OCI-LY3 (cell line): Measurements from ENCODE around the gene CHAC1.

Experiments used
- H2AFZ ChIP-seq: fragments of 200-600, 300-600 bp; shearing (Covaris generic); 2 replicates; pipeline ENCODE4 v1.6.0; 2014; ENCODE audit warnings: antibody characterized with exemption, low read depth, low read length
- H3K27ac ChIP-seq: fragments of 200-600, 300-600 bp; sonication (generic); 2 replicates; pipeline ENCODE4 v1.5.1; 2014; ENCODE audit warnings: mild to moderate bottlenecking, low read length, moderate library complexity, mixed read lengths
- H3K27me3 ChIP-seq: fragments of 200-600, 300-600 bp; sonication (generic); 2 replicates; pipeline ENCODE4 v1.6.1; 2014; ENCODE audit warnings: low read depth, low read length, mixed read lengths
- H3K36me3 ChIP-seq: fragments of 200-600, 300-600 bp; sonication (generic); replicated peaks from 2 replicates; pipeline ENCODE3; 2014; ENCODE audit warnings: low read depth, low read length, mixed read lengths
- H3K4me1 ChIP-seq: fragments of 300-600, 200-600 bp; sonication (generic); 2 replicates; pipeline ENCODE4 v1.6.1; 2014; ENCODE audit warnings: low read length, mixed read lengths
- H3K4me2 ChIP-seq: fragments of 200-600, 300-600 bp; sonication (generic); 2 replicates; pipeline ENCODE4 v1.6.1; 2014; ENCODE audit warnings: low read length, mixed read lengths
- H3K4me3 ChIP-seq: fragments of 300-600, 200-600 bp; sonication (generic); 2 replicates; pipeline ENCODE4 v1.5.1; 2014; ENCODE audit warnings: antibody characterized with exemption, mild to moderate bottlenecking, low read length, moderate library complexity
- H3K79me2 ChIP-seq: fragments of 300-600, 200-600 bp; shearing (Covaris generic); 2 replicates; pipeline ENCODE4 v1.6.1; 2014; ENCODE audit warnings: mild to moderate bottlenecking, low read length, mixed read lengths
- H3K9ac ChIP-seq: fragments of 300-600, 200-600 bp; shearing (Covaris generic); 2 replicates; pipeline ENCODE4 v1.6.0; 2014; ENCODE audit warnings: mild to moderate bottlenecking, low read length, moderate library complexity
- H3K9me3 ChIP-seq: fragments of 200-600, 300-600 bp; shearing (Covaris generic); 2 replicates; pipeline ENCODE4 v1.6.1; 2014; ENCODE audit warnings: low read length, mixed read lengths; ENCODE audit not compliant: insufficient read depth
- H4K20me1 ChIP-seq: fragments of 200-600, 300-600 bp; sonication (generic); 2 replicates; pipeline ENCODE4 v1.6.1; 2016; ENCODE audit warnings: low read length, mixed read lengths; ENCODE audit not compliant: insufficient read depth
- CTCF ChIP-seq: fragments of 200-600, 300-600 bp; sonication (generic); IDR thresholded peaks from 2 replicates; pipeline ENCODE4 v1.5.1; 2014; ENCODE audit warnings: antibody characterized with exemption, low read length, low read depth
- EZH2phosphoT487 ChIP-seq: fragments of 200-600 bp; shearing (Covaris generic); IDR thresholded peaks from 2 replicates; pipeline ENCODE4 v1.6.1; 2018; ENCODE audit warnings: antibody characterized with exemption, mixed run types, low read depth

The CHAC1 gene

GRCh38 chr15:40911693-40912092, 41.6 kb upstream of the CHAC1 start:
- Histone ChIP-seq H3K4me1 (peaks cover 33% of the 10 kb centered on the region), H3K79me2 (no peaks in the 10 kb centered on the region), H2AFZ (peak overlapping the region; percentile 5; the same call in 1 of the 2 replicates), H3K9me3 (no peaks in the 10 kb centered on the region), H3K27me3 (no peaks in the 10 kb centered on the region), H3K36me3 (no peaks in the 10 kb centered on the region), H3K27ac (no peak overlapping the region), H3K4me3 (no peak overlapping the region), H3K4me2 (no peak overlapping the region), H4K20me1 (no peaks in the 10 kb centered on the region), H3K9ac (no peak overlapping the region)
- TF ChIP-seq CTCF: no peak
- no peak for TF ChIP-seq EZH2phosphoT487

- Histone ChIP-seq H3K4me1 (peaks cover 27% of the 10 kb centered on the region), H3K36me3 (no peaks in the 10 kb centered on the region), H3K9me3 (no peaks in the 10 kb centered on the region), H3K27ac (peak overlapping the region; percentile 36; the same call in 1 of the 2 replicates), H3K4me3 (no peak overlapping the region), H3K4me2 (peak overlapping the region; percentile 53), H3K27me3 (no peaks in the 10 kb centered on the region), H3K9ac (peak overlapping the region; percentile 37; the same call in 1 of the 2 replicates), H4K20me1 (no peaks in the 10 kb centered on the region), H3K79me2 (no peaks in the 10 kb centered on the region), H2AFZ (peak overlapping the region; percentile 91)
- no peak for TF ChIP-seq EZH2phosphoT487
- TF ChIP-seq CTCF: 0 out of 2 replicates have a peak, but pooled peaks have one; percentile 7
Observed at GRCh38 chr15:40912478-40912877, 40.8 kb upstream of the CHAC1 start.

GRCh38 chr15:40914013-40914412, 39.3 kb upstream of the CHAC1 start:
- Histone ChIP-seq H3K27ac (no peak overlapping the region), H3K79me2 (no peaks in the 10 kb centered on the region), H3K27me3 (no peaks in the 10 kb centered on the region), H3K36me3 (no peaks in the 10 kb centered on the region), H3K9me3 (no peaks in the 10 kb centered on the region), H3K4me1 (peaks cover 22% of the 10 kb centered on the region), H4K20me1 (no peaks in the 10 kb centered on the region), H3K4me2 (no peak overlapping the region), H3K4me3 (no peak overlapping the region), H3K9ac (no peak overlapping the region), H2AFZ (peak overlapping the region; percentile 81; the same call in 1 of the 2 replicates)
- TF ChIP-seq CTCF (no peak), EZH2phosphoT487 (no peak)

GRCh38 chr15:40914486-40914885, 38.8 kb upstream of the CHAC1 start:
- Histone ChIP-seq H3K27ac (no peak overlapping the region), H3K9me3 (no peaks in the 10 kb centered on the region), H3K4me3 (no peak overlapping the region), H2AFZ (peak overlapping the region; percentile 81; the same call in 1 of the 2 replicates), H3K79me2 (no peaks in the 10 kb centered on the region), H3K4me2 (peak overlapping the region; percentile 27; the same call in 1 of the 2 replicates), H4K20me1 (no peaks in the 10 kb centered on the region), H3K9ac (no peak overlapping the region), H3K36me3 (no peaks in the 10 kb centered on the region), H3K27me3 (no peaks in the 10 kb centered on the region), H3K4me1 (peaks cover 22% of the 10 kb centered on the region)
- TF ChIP-seq EZH2phosphoT487 (no peak), CTCF (peak; percentile 70)
